H1 (cell line): ENCODE data around the gene LARP4B. TPM values are rescaled to one million over a fixed set of nuclear protein-coding genes. Genes with fewer than 3 reads are reported as not detected.

Source experiments
- CTCF ChIA-PET: fragments of 300-600 bp; sonication (Branson Sonifier 250); formaldehyde crosslinking; loops from one replicate; lab custom pipeline; 2021; ENCODE audit not compliant: partially characterized antibody; lab: Charles Lee
- POLR2A ChIA-PET: fragments of 300-600 bp; sonication (Branson Sonifier 250); formaldehyde crosslinking; loops from one replicate; lab custom pipeline; 2021; ENCODE audit warnings: inconsistent platforms; ENCODE audit not compliant: partially characterized antibody; lab: Charles Lee
- DNase-seq, 2 experiments: peaks; one replicate each; pipeline versions ENCODE4 v3.0.0 to v3.0.0-alpha.2; 2010 to 2022; ENCODE audit warnings: low spot score in 2 of 2, low read depth in 1 of 2, mixed read lengths in 1 of 2
- FAIRE-seq: peaks from 2 replicates; lab custom pipeline; 2011; peaks lifted over from hg19 to GRCh38; lab: Jason Lieb, UNC
- H2AFZ ChIP-seq: 2 replicates; pipeline ENCODE4 v1.8.1; 2012; ENCODE audit warnings: low read length, inconsistent platforms
- H2AK5ac ChIP-seq: 2 replicates; pipeline ENCODE4 v1.6.1; 2013; ENCODE audit warnings: low read depth, low read length
- H2BK120ac ChIP-seq: replicated peaks from 2 replicates; pipeline ENCODE3; 2013; ENCODE audit warnings: low read depth, low read length, inconsistent platforms
- H2BK12ac ChIP-seq: 2 replicates; pipeline ENCODE4 v1.6.1; 2013; ENCODE audit warnings: low read depth, low read length
- H2BK15ac ChIP-seq: 2 replicates; pipeline ENCODE4 v1.6.1; 2013; ENCODE audit warnings: low read length
- H2BK20ac ChIP-seq: 2 replicates; pipeline ENCODE4 v1.6.1; 2013; ENCODE audit warnings: low read length
- H2BK5ac ChIP-seq: 2 replicates; pipeline ENCODE4 v1.6.1; 2013; ENCODE audit warnings: low read depth, low read length
- H3K14ac ChIP-seq: 2 replicates; pipeline ENCODE4 v1.6.1; 2013; ENCODE audit warnings: inconsistent platforms; ENCODE audit not compliant: insufficient read length
- H3K18ac ChIP-seq: 2 replicates; pipeline ENCODE4 v1.6.1; 2013; ENCODE audit warnings: low read length; ENCODE audit errors: extremely low read depth
- H3K23ac ChIP-seq: 2 replicates; pipeline ENCODE4 v1.6.1; 2013; ENCODE audit warnings: inconsistent platforms; ENCODE audit not compliant: insufficient read length
- H3K23me2 ChIP-seq: 2 replicates; pipeline ENCODE4 v1.6.1; 2013; ENCODE audit warnings: low read depth, low read length
- H3K27ac ChIP-seq: 2 replicates; pipeline ENCODE4 v1.6.1; 2011; ENCODE audit warnings: low read depth, low read length, inconsistent platforms
- H3K27me3 ChIP-seq, 4 experiments: replicated peaks in 1 of 4; 1 replicate in 1 of 4; 2 replicates in 3 of 4; pipeline versions ENCODE4 v1.6.1 to v1.8.1; 2011 to 2013; ENCODE audit warnings: low read length in 3 of 4, mild to moderate bottlenecking in 3 of 4, inconsistent platforms in 2 of 4, mixed read lengths in 2 of 4, moderate library complexity in 1 of 4; ENCODE audit not compliant: control insufficient read depth in 3 of 4, insufficient read depth in 3 of 4; ENCODE audit errors: extremely low read depth in 1 of 4
- H3K36me3 ChIP-seq, 4 experiments: 2 replicates each; pipeline versions ENCODE4 v1.6.1 to v1.8.1; 2011 to 2013; ENCODE audit warnings: mild to moderate bottlenecking in 4 of 4, low read length in 3 of 4, moderate library complexity in 2 of 4, control low read depth in 1 of 4, inconsistent platforms in 1 of 4; ENCODE audit not compliant: insufficient read depth in 4 of 4, control insufficient read depth in 2 of 4
- H3K4ac ChIP-seq: replicated peaks from 2 replicates; pipeline ENCODE3; 2013; ENCODE audit warnings: low read length, low read depth, mixed read lengths, inconsistent platforms; ENCODE audit not compliant: insufficient read length
- H3K4me1 ChIP-seq, 4 experiments: replicated peaks in 1 of 4; 1 replicate in 1 of 4; 2 replicates in 3 of 4; pipeline versions ENCODE4 v1.6.1 to v1.8.1; 2011 to 2013; ENCODE audit warnings: low read length in 3 of 4, inconsistent platforms in 2 of 4, mixed read lengths in 1 of 4; ENCODE audit not compliant: insufficient read depth in 4 of 4, control insufficient read depth in 3 of 4
- H3K4me2 ChIP-seq, 2 experiments: 2 replicates each; pipeline versions ENCODE4 v1.6.1 to v1.8.1; 2011 to 2013; ENCODE audit warnings: low read depth in 2 of 2, low read length in 2 of 2, control low read depth in 1 of 2, inconsistent platforms in 1 of 2, mild to moderate bottlenecking in 1 of 2; ENCODE audit not compliant: insufficient read depth in 1 of 2
- H3K4me3 ChIP-seq, 4 experiments: fragments of 200-600, 300-600 bp in 1 of 4; sonication (generic), shearing (Covaris generic), sonication (Bioruptor Twin) in 1 of 4; 2 replicates each; pipeline versions ENCODE4 v1.5.1 to v1.8.1; 2011 to 2016; ENCODE audit warnings: low read length in 4 of 4, low read depth in 3 of 4, control low read depth in 2 of 4, inconsistent platforms in 2 of 4, mild to moderate bottlenecking in 2 of 4, mixed read lengths in 1 of 4, moderate library complexity in 1 of 4; ENCODE audit not compliant: insufficient read depth in 2 of 4; ENCODE audit errors: extremely low read depth in 1 of 4
- H3K56ac ChIP-seq: replicated peaks from 2 replicates; pipeline ENCODE3; 2013; ENCODE audit warnings: low read depth, mild to moderate bottlenecking, mixed read lengths, low read length, inconsistent platforms; ENCODE audit not compliant: insufficient read length
- H3K79me1 ChIP-seq: 2 replicates; pipeline ENCODE4 v1.6.1; 2013; ENCODE audit warnings: low read depth, low read length, control low read depth
- H3K79me2 ChIP-seq, 2 experiments: 2 replicates each; pipeline versions ENCODE4 v1.6.1 to v1.8.1; 2012 to 2013; ENCODE audit warnings: low read length in 2 of 2, mild to moderate bottlenecking in 2 of 2, inconsistent platforms in 1 of 2; ENCODE audit not compliant: insufficient read depth in 2 of 2, control insufficient read depth in 1 of 2
- H3K9ac ChIP-seq, 4 experiments: replicated peaks in 1 of 4; 1 replicate in 1 of 4; 2 replicates in 3 of 4; pipeline versions ENCODE4 v1.6.1 to v1.8.1; 2011 to 2013; ENCODE audit warnings: low read depth in 3 of 4, low read length in 3 of 4, control low read depth in 2 of 4, mild to moderate bottlenecking in 2 of 4, moderate library complexity in 2 of 4, inconsistent platforms in 1 of 4; ENCODE audit errors: extremely low read depth in 1 of 4
- H3K9me3 ChIP-seq, 2 experiments: 2 replicates each; pipeline versions ENCODE4 v1.6.1 to v1.8.1; 2012 to 2013; ENCODE audit warnings: mild to moderate bottlenecking in 2 of 2, moderate library complexity in 2 of 2, control low read depth in 1 of 2, inconsistent platforms in 1 of 2, low read depth in 1 of 2, low read length in 1 of 2, mixed read lengths in 1 of 2; ENCODE audit not compliant: insufficient read depth in 2 of 2
- H4K20me1 ChIP-seq, 2 experiments: replicated peaks in 1 of 2; 2 replicates each; pipeline versions ENCODE3 to v1.8.1; 2011 to 2013; ENCODE audit warnings: inconsistent platforms in 2 of 2, low read length in 2 of 2, mild to moderate bottlenecking in 1 of 2; ENCODE audit not compliant: insufficient read depth in 2 of 2, control insufficient read depth in 1 of 2
- H4K5ac ChIP-seq: 2 replicates; pipeline ENCODE4 v1.6.1; 2013; ENCODE audit warnings: low read length, low read depth, mixed read lengths, inconsistent platforms; ENCODE audit not compliant: insufficient read length
- H4K8ac ChIP-seq: 2 replicates; pipeline ENCODE4 v1.8.0; 2013; ENCODE audit warnings: mild to moderate bottlenecking, moderate library complexity, low read length, inconsistent platforms; ENCODE audit not compliant: insufficient read depth; ENCODE audit errors: extremely low read depth
- H4K91ac ChIP-seq: replicated peaks from 2 replicates; pipeline ENCODE3; 2013; ENCODE audit warnings: low read length, mixed read lengths, inconsistent platforms; ENCODE audit not compliant: insufficient read length
- ASH2L ChIP-seq: fragments of 200-600, 300-600 bp; sonication (generic); IDR thresholded peaks from one replicate; pipeline ENCODE4 v1.7.1; 2017; ENCODE audit warnings: low read length
- CBX8 ChIP-seq: fragments of 300-800, 300-1000 bp; sonication (generic); IDR thresholded peaks from 2 replicates; pipeline ENCODE4 v1.7.1; 2016; ENCODE audit warnings: low read depth, low read length, borderline replicate concordance
- CHD2 ChIP-seq: IDR thresholded peaks from 2 replicates; pipeline ENCODE4 v1.6.1; 2012; ENCODE audit warnings: low read length, improper control_type of control experiment
- CREB1 ChIP-seq: IDR thresholded peaks from 2 replicates; pipeline ENCODE4 v1.6.1; 2012; ENCODE audit warnings: inconsistent platforms
- FOSL1 ChIP-seq: IDR thresholded peaks from 2 replicates; pipeline ENCODE4 v1.6.1; 2011; ENCODE audit warnings: mild to moderate bottlenecking, low read depth, low read length, moderate library complexity; ENCODE audit not compliant: insufficient read depth
- JUND ChIP-seq: IDR thresholded peaks from 2 replicates; pipeline ENCODE4 v1.6.1; 2011; ENCODE audit warnings: mild to moderate bottlenecking, improper control_type of control experiment, low read length
- PHF8 ChIP-seq: fragments of 200-600 bp; sonication (generic); conservative IDR thresholded peaks from 2 replicates; pipeline ENCODE4 v1.7.1; 2012; ENCODE audit warnings: low read depth, mild to moderate bottlenecking, inconsistent platforms, low read length, moderate library complexity
- POLR2A ChIP-seq, 2 experiments: IDR thresholded peaks; 1 replicate in 1 of 2; 2 replicates in 1 of 2; pipeline ENCODE4 v1.6.1; 2011; ENCODE audit warnings: low read depth in 2 of 2, low read length in 2 of 2, mild to moderate bottlenecking in 2 of 2; ENCODE audit errors: control extremely low read depth in 1 of 2
- SP1 ChIP-seq: IDR thresholded peaks from 2 replicates; pipeline ENCODE4 v1.6.1; 2011; ENCODE audit warnings: low read depth, low read length
- WGBS, 2 experiments: shearing (Covaris generic) in 1 of 2; methylation state at CpG; one replicate each; pipeline versions ENCODE4 v1.1.6 to v1.1.7; 2013 to 2015; ENCODE audit warnings: low lambda C conversion rate in 2 of 2, mixed read lengths in 2 of 2, inconsistent platforms in 1 of 2, low coverage in 1 of 2, missing lambda C conversion rate in 1 of 2; ENCODE audit not compliant: insufficient replicate concordance in 2 of 2, insufficient coverage in 1 of 2, insufficient read length in 1 of 2; ENCODE audit errors: extremely low coverage in 1 of 2, missing lambda C conversion rate in 1 of 2; 5-methylcytosine and 5-hydroxymethylcytosine counted together
- long read RNA-seq, 2 experiments: library from RNA in 1 of 2; library from capped mRNA in 1 of 2; stranded (forward); transcript quantifications; one replicate each; pipeline ENCODE4 v2.0.0, GENCODE V29; 2021; ENCODE audit warnings: inconsistent platforms in 1 of 2
- polyA minus RNA-seq, 3 experiments: library from RNA; depleted of rRNA, polyadenylated mRNA; stranded (reverse); fragments of >200 nt; gene quantifications; 1 replicate in 2 of 3; 2 replicates in 1 of 3; pipeline ENCODE4 v1.2.3, GENCODE V29; 2011
- polyA plus RNA-seq, 7 experiments: library from polyadenylated mRNA; depleted of rRNA in 3 of 7; stranded (reverse) in 5 of 7; unstranded in 2 of 7; fragments of >200 nt in 5 of 7; fragments of 200-250 nt in 2 of 7; gene quantifications; 1 replicate in 5 of 7; 2 replicates in 1 of 7; 4 replicates in 1 of 7; pipeline versions ENCODE4 v1.2.1 to v1.2.3, GENCODE V29; 2011 to 2013; ENCODE audit warnings: missing spikeins in 2 of 7, mixed read lengths in 2 of 7
- total RNA-seq: library from RNA; stranded (reverse); fragmentation: NEBNext Ultra II Directional; extraction: Animal tissue kit (Norgen Biotek cat#: 25700); gene quantifications from 2 replicates; pipeline ENCODE4 v1.2.1, GENCODE V29; 2021

LARP4B gene
- total RNA-seq (78.6 and 82.8 TPM in 2 replicates), polyA plus RNA-seq (2011; rRNA removed) (20.1 and 21.7 TPM in 2 replicates), polyA minus RNA-seq (2011; rRNA and poly(A)+ RNA removed) (64.2 and 84.0 TPM in 2 replicates)
- 24.2 TPM for polyA plus RNA-seq (2011; cell fraction: cytosol; rRNA removed)
- polyA plus RNA-seq (2011; cell fraction: nucleus; rRNA removed), result 56.9 TPM
- polyA plus RNA-seq (2012, experiment 1 of 2), result 22.6 to 36.3 TPM (median 27.3 TPM) in 4 replicates
- polyA plus RNA-seq (2012, experiment 2 of 2), result 5.4 TPM
- 21.5 TPM for polyA plus RNA-seq (2013, experiment 1 of 2)
- 19.5 TPM for polyA plus RNA-seq (2013, experiment 2 of 2)
- polyA minus RNA-seq (2011; cell fraction: cytosol; rRNA and poly(A)+ RNA removed), result 38.7 TPM
- polyA minus RNA-seq (2011; cell fraction: nucleus; rRNA and poly(A)+ RNA removed), result 84.8 TPM
- long read RNA-seq, experiment 1, partial matches to known transcripts, result 1 of 19 reads
- long read RNA-seq, experiment 1, other reads (novel, unspliced or antisense), result 18 of 19 reads
- long read RNA-seq, experiment 2, partial matches to known transcripts, result 1 of 5 reads
- long read RNA-seq, experiment 2, other reads (novel, unspliced or antisense), result 4 of 5 reads

- H3K14ac ChIP-seq, result no peak within 1 kb of the TSS
- no peak within 1 kb of the TSS for H4K5ac ChIP-seq
- no peaks in the 10 kb centered on the region for H3K36me3 ChIP-seq
- H3K4me1 ChIP-seq, result peaks cover 0 to 7% (median 5%) of the 10 kb centered on the region in 4 experiments; a peak in 4 of 7 replicates
- no peak within 1 kb of the TSS for H4K91ac ChIP-seq
- peak within 1 kb of the TSS; percentile 69; the same call in 1 of the 2 replicates for H3K27ac ChIP-seq
- H2AK5ac ChIP-seq, result peak within 1 kb of the TSS; percentile 40; the same call in 1 of the 2 replicates
- H2BK12ac ChIP-seq, result no peak within 1 kb of the TSS; the same call in 1 of the 2 replicates
- H4K8ac ChIP-seq, result peak within 1 kb of the TSS; percentile 45
- H3K27me3 ChIP-seq, result no peaks in the 10 kb centered on the region
- no peak within 1 kb of the TSS for H2BK120ac ChIP-seq
- H3K23me2 ChIP-seq, result peaks cover 2% of the 10 kb centered on the region; the same call in 1 of the 2 replicates
- 4% methylated on average over 41 of the region's 137 CpGs; no CpG with 5 or more reads in 1 of the 2 experiments for WGBS, 2 experiments
- no peaks in the 10 kb centered on the region for H3K79me1 ChIP-seq
- H4K20me1 ChIP-seq, result peaks cover 13 to 14% of the 10 kb centered on the region in 2 experiments
- no peak within 1 kb of the TSS for H2AFZ ChIP-seq
- DNase-seq (peak; percentile 90 to 93), FAIRE-seq (no peak)
- H3K4me3 ChIP-seq, result peak within 1 kb of the TSS; percentile 73 to 98 (median 80)
- 0 out of 2 replicates have a peak within 1 kb of the TSS, but pooled peaks have one; percentile 25 for H3K18ac ChIP-seq
- H3K9ac ChIP-seq, result peak within 1 kb of the TSS; percentile 54 to 99 (median 78)
- peak within 1 kb of the TSS; percentile 25 for H3K56ac ChIP-seq
- POLR2A ChIA-PET, result interaction anchor here (0.8 to 3.2 kb wide), 7 partner anchors 9 to 56 kb away, joined by 3 to 28 read pairs (median 4); partner anchors contain the start of gene GTPBP4
- no peaks in the 10 kb centered on the region for H3K9me3 ChIP-seq
- H3K79me2 ChIP-seq, result peaks cover 38 to 41% of the 10 kb centered on the region in 2 experiments
- H2BK5ac ChIP-seq, result no peak within 1 kb of the TSS; the same call in 1 of the 2 replicates
- H3K4ac ChIP-seq, result no peak within 1 kb of the TSS
- no peak within 1 kb of the TSS for H2BK20ac ChIP-seq
- peak within 1 kb of the TSS; percentile 77 to 87 for H3K4me2 ChIP-seq
- no peak within 1 kb of the TSS for H2BK15ac ChIP-seq
- CTCF ChIA-PET, result no interaction called here
- H3K23ac ChIP-seq, result no peak within 1 kb of the TSS
- TF ChIP-seq SP1, result peak; percentile 52; the same call in 1 of the 2 replicates
- TF ChIP-seq CREB1, result peak; percentile 83
- peak in 1 of 2 experiments; percentile 54; a peak in 2 of 3 replicates for TF ChIP-seq POLR2A (IDR thresholded peaks at IDR 0.05; ENCODE audit: control extremely low read depth in 1 of 2, low read depth in 2 of 2, low read length in 2 of 2)
- no peak for TF ChIP-seq FOSL1
- TF ChIP-seq CBX8, result no peak
- TF ChIP-seq PHF8, result peak; percentile 41
- TF ChIP-seq JUND, result no peak
- TF ChIP-seq CHD2, result peak; percentile 39; the same call in 1 of the 2 replicates
- TF ChIP-seq ASH2L, result no peak
These were observed at the start of gene LARP4B for GRCh38 chr10:931326-932318. Gene LARP4B (minus strand): TSS chr10:931705. CDS start chr10:885721, 45,984 bp downstream.
